ENCODE results near the gene FCGR3A.
"Not testable (repeated sequence)": the region's sequence is repeated elsewhere in the genome, so short reads cannot be mapped to it uniquely, and the experiment has no call there.

GRCh38 chr1:161589365-161589764 is 39.7 kb upstream of the FCGR3A start:
- not testable (repeated sequence) for TF ChIP-seq CTCF (IDR thresholded peaks at IDR 0.05; ENCODE audit: low read depth, low read length); EZH2phosphoT487 (IDR thresholded peaks at IDR 0.05; ENCODE audit: low read depth)
